MM.1S (cell line): ENCODE data around the gene LUZP1.

ENCODE experiments used
- CTCF ChIP-seq: fragments of 300-600 bp; sonication (generic); IDR thresholded peaks from 2 replicates; pipeline ENCODE4 v1.5.1; 2016; ENCODE audit warnings: antibody characterized with exemption, low read length, mixed read lengths
- EZH2 ChIP-seq: fragments of 300-600 bp; sonication (generic); optimal IDR thresholded peaks from 2 replicates; pipeline ENCODE3; 2017; ENCODE audit warnings: low read depth, mild to moderate bottlenecking, antibody characterized with exemption, low read length, mixed read lengths
- EZH2phosphoT487 ChIP-seq: fragments of 300-600 bp; sonication (generic); IDR thresholded peaks from 2 replicates; pipeline ENCODE4 v1.6.1; 2018; ENCODE audit warnings: antibody characterized with exemption, low read length

GRCh38 chr1:23171181-23171755 lies 2.6 kb upstream of the LUZP1 start:
- TF ChIP-seq CTCF, result no peak
- no peak for TF ChIP-seq EZH2
- TF ChIP-seq EZH2phosphoT487, result no peak
